Peyer's patch (tissue), 4 donors: ENCODE data around the gene TTC28.

Experiments
- CTCF ChIP-seq, 6 experiments: fragments of 450-650 bp in 4 of 6; fragments of 200-600 bp in 2 of 6; sonication (generic) in 1 of 6; IDR thresholded peaks; one replicate each; pipeline ENCODE4 v1.5.1; 2017 to 2019; ENCODE audit warnings: antibody characterized with exemption in 6 of 6, mild to moderate bottlenecking in 3 of 6, moderate library complexity in 1 of 6
- POLR2A ChIP-seq, 2 donors: fragments of 450-650 bp; IDR thresholded peaks; one replicate each; pipeline ENCODE4 v1.5.1; 2017; ENCODE audit warnings: antibody characterized with exemption in 2 of 2, mild to moderate bottlenecking in 2 of 2, moderate library complexity in 2 of 2

- no peak for TF ChIP-seq POLR2A (IDR thresholded peaks at IDR 0.05)
- no peak for TF ChIP-seq CTCF (IDR thresholded peaks at IDR 0.05)
Measured at GRCh38 chr22:28147401-28147800, 532.2 kb downstream of the TTC28 start.
